Nephron progenitor cell (in vitro differentiated cells): ENCODE data around the gene KRT75.
A peak's percentile ranks its signal among the peaks of the same experiment; 100 is the strongest.

Source experiments
- DNase-seq: peaks from one replicate; pipeline ENCODE4 v3.0.0; 2021
- H3K27ac Mint-ChIP-seq: 2 replicates; pipeline ENCODE4 v1.8.0; 2021; ENCODE audit warnings: mild to moderate bottlenecking, moderate library complexity, mixed read lengths
- H3K27me3 Mint-ChIP-seq: 2 replicates; pipeline ENCODE4 v1.8.0; 2021; ENCODE audit warnings: mild to moderate bottlenecking, low read depth, mixed read lengths; ENCODE audit not compliant: poor library complexity
- H3K36me3 Mint-ChIP-seq: 2 replicates; pipeline ENCODE4 v1.8.0; 2021; ENCODE audit warnings: low read depth, mixed read lengths
- H3K4me1 Mint-ChIP-seq: 2 replicates; pipeline ENCODE4 v1.8.0; 2021; ENCODE audit warnings: mixed read lengths
- H3K4me3 Mint-ChIP-seq: 2 replicates; pipeline ENCODE4 v1.8.0; 2021; ENCODE audit warnings: mild to moderate bottlenecking, moderate library complexity, mixed read lengths
- H3K9me3 Mint-ChIP-seq: 2 replicates; pipeline ENCODE4 v1.8.0; 2021; ENCODE audit warnings: mild to moderate bottlenecking, moderate library complexity, mixed read lengths
- CTCF ChIP-seq: fragments of 200-600 bp; sonication (generic); IDR thresholded peaks from 2 replicates; pipeline ENCODE4 v1.5.0; 2021; ENCODE audit warnings: antibody characterized with exemption

Gene KRT75

GRCh38 chr12:52391618-52392002 lies 42.6 kb downstream of the KRT75 start:
- Mint-ChIP-seq H3K27me3 (peaks cover 5% of the 10 kb centered on the region), H3K27ac (no peak overlapping the region), H3K4me1 (peaks cover 12% of the 10 kb centered on the region), H3K36me3 (no peaks in the 10 kb centered on the region), H3K9me3 (no peaks in the 10 kb centered on the region), H3K4me3 (no peak overlapping the region)
- no peak for DNase-seq
- TF ChIP-seq CTCF = no peak

- Mint-ChIP-seq H3K4me1 (peaks cover 12% of the 10 kb centered on the region), H3K36me3 (no peaks in the 10 kb centered on the region), H3K9me3 (no peaks in the 10 kb centered on the region), H3K27ac (no peak overlapping the region), H3K4me3 (no peak overlapping the region), H3K27me3 (peaks cover 5% of the 10 kb centered on the region)
- peak; percentile 37 for DNase-seq
- TF ChIP-seq CTCF = peak; percentile 51
Observed at GRCh38 chr12:52390739-52391617, 43.2 kb downstream of the KRT75 start.

DNA sequence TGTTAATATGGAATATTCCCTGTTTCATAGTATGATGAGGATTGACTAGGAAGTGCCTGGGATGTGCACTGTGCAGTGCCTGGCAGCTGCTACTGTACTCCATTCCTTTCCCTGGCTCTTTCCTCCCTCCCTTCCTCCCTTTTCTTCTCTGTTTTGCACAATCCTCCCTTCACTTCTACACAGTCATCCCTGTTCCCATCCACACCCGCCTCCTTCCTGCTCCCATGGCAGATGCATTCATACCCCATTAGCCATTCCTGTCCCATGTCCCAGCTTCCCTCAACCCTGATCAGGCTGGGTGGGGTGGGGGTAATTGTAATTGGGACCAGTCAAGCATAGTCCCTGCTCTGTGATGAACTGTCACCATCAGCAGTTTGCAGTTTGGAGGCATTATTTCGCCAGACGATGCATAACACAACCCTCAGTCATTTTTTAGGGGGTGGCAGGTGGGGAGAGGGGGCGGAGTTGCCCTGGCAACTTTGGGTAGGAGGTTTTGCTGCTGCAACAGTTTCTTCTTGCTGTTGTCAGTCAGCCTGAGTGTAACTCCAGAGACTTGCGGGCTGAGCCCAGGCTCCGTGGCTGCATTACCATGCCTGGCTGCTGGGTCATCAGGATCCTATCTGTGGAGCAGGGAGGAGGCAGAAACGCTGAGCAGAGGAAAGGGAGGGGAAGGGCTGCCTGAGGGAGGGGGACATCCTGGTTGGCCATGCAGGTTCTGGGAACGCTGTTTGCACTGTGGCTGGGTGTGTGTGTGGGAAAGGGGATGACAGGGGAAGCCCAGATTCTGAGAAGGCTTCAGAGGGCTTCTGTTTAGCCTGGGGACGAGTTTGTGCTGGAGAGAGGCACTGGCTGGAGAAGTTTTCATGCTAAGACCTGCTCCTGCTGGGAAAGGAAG lies 44.6 kb downstream of the KRT75 start:
- no peaks in the 10 kb centered on the region for H3K9me3 Mint-ChIP-seq
- no peak overlapping the region for H3K4me3 Mint-ChIP-seq
- no peaks in the 10 kb centered on the region for H3K36me3 Mint-ChIP-seq
- peak overlapping the region; percentile 10 for H3K27ac Mint-ChIP-seq
- H3K4me1 Mint-ChIP-seq = peaks cover 12% of the 10 kb centered on the region
- peaks cover 3% of the 10 kb centered on the region for H3K27me3 Mint-ChIP-seq
- DNase-seq = peak; percentile 22
- TF ChIP-seq CTCF = no peak

DNA sequence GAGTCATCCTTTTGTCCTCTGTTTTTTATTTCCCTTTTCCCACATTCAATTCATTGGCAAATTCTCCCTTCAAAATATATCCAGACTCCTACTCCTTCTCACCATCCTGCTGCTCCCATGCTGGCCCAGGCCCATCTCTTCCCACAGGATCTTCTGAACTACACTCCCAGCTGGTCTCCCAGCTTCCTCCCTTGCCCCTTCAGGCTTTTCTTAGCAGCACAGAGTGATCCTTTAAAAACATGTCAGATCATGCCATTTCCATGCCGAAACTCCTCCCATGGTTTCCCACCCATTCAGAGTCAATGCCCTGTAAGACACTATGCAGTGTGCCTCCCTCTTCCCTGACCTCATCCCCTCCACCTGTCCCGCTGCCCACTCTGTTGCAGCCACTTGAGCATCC lies 46.3 kb downstream of the KRT75 start:
- no peak for DNase-seq
- Mint-ChIP-seq H3K36me3 (no peaks in the 10 kb centered on the region), H3K4me1 (peaks cover 12% of the 10 kb centered on the region), H3K4me3 (no peak overlapping the region), H3K27me3 (peaks cover 3% of the 10 kb centered on the region), H3K27ac (no peak overlapping the region), H3K9me3 (no peaks in the 10 kb centered on the region)
- TF ChIP-seq CTCF = no peak

GRCh38 chr12:52385226-52385702 lies 48.9 kb downstream of the KRT75 start, which contains the start of gene KRT84:
Gene KRT84, minus strand, starts transcription at chr12:52385652. Its CDS starts 67 bp downstream, at chr12:52385585.
- Mint-ChIP-seq H3K27ac (no peak within 1 kb of the TSS), H3K27me3 (peaks cover 3% of the 10 kb centered on the region), H3K4me3 (no peak within 1 kb of the TSS), H3K4me1 (peaks cover 8% of the 10 kb centered on the region), H3K36me3 (no peaks in the 10 kb centered on the region), H3K9me3 (no peaks in the 10 kb centered on the region)
- no peak for DNase-seq
- no peak for TF ChIP-seq CTCF
